Limb (tissue), 2 donors: Measurements from ENCODE around the gene TM4SF20.
"Not testable (repeated sequence)": the region's sequence is repeated elsewhere in the genome, so short reads cannot be mapped to it uniquely, and the experiment has no call there.

Source experiments
- DNase-seq, 2 donors: peaks; one replicate each; pipeline ENCODE4 v3.0.0-alpha.2; 2016; ENCODE audit errors: extremely low spot score in 2 of 2

TM4SF20 gene

GRCh38 chr2:227398684-227399670 is 19.9 kb upstream of the TM4SF20 start:
- no peak for DNase-seq

DNA sequence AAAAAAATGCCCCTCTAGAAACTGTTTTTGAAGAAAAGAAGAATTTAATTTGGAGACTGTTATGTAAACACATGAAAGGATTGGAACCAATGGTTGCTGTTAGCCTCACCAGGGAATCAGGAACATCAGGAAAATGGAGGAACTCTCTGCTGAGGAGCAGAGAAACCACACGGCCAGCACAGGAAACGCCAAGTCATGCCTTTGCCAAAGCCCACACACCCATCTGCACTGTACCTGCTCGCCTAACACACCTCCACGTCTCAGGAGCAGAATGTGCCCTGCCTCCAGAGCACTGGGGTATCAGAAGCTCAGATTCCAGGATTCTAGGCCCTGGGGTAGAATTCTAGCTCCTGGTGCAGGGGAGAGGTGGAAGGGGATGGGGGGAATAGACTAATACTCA is 18.5 kb upstream of the TM4SF20 start:
- no peak for DNase-seq

DNA sequence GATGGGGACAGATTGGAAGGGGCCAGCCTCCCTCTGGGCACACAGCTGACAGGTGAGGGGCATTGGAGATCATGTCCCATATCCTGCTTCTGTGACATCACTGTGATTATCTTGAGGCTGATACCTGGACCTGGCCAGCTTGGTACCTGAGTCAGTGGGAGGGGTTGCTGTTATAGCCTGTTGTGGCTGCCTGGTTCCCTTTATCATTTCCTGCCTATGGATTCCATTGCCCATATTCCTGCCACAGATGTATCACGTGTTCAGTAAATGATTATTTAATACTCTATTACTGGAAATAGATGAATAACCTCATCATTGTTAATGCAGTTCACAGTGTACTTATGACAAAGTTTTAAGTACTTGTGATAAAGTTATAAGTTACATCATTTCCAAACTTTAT is 16.4 kb upstream of the TM4SF20 start:
- DNase-seq = no peak

GRCh38 chr2:227394401-227394800 is 15.3 kb upstream of the TM4SF20 start:
- DNase-seq = no peak

GRCh38 chr2:227390468-227391256 is 11.6 kb upstream of the TM4SF20 start:
- no peak for DNase-seq

DNA sequence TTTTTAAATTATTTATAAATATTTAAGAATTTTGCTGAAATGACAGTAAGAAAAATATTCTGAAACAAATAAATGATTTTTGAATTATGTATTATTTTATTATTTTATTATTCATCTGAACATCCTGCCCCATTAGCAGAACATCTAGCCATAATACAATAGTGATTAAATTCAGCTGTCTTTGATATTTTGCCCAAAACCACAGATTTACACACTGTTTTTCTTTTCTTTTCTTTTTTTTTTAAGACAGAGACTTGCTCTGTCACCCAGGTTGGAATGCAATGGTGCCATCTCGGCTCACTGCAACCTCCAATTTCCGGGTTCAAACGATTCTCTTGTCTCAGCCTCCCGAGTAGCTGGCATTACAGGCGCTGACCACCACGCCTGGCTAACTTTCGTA is 10.6 kb upstream of the TM4SF20 start:
- no peak for DNase-seq

DNA sequence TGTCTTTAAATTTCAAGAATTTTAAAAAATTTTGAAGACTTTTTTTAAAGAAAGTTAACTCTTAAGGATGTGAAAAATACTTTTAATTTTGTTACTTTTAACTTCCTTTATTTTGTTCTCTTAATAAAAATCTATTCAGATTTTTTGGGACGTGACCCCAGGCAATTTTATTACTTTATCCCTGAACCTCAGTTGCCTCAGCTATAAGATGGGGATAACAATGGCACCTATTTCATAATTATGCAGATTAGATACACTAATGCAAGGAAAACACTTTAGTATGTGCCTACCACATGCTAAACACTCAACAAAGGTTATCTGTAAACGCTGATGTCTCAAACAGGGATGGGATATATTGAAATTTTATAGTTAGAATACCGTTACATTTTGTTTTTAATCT is 10.1 kb upstream of the TM4SF20 start:
- no peak for DNase-seq

GRCh38 chr2:227388537-227389011 is 9.5 kb upstream of the TM4SF20 start:
- no peak for DNase-seq

- DNase-seq = not testable (repeated sequence)
Measured at GRCh38 chr2:227387583-227387982, 8.5 kb upstream of the TM4SF20 start, which contains the start of gene SCYGR1. TSS of gene SCYGR1 (minus strand) at chr2:227387949. CDS start at chr2:227387949, 0 bp downstream.

DNA sequence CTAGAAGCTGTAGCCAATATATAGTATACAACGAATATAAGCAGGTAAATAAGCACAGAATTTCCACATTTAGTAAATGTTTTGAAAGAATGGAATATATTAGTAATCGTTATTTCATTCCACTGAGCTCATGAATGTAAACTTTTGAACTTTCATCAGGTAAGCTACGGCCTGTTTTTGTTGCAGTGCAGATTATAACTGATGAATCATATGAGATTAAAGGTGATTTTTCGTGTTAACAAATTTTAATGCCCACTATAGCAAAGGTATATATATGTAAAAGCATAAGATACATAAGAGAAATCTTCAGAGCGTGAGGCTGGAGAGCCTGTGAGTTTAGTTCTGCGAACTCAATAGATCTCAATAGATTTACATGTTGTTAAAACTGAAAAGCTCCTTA is 7.5 kb upstream of the TM4SF20 start:
- no peak for DNase-seq

GRCh38 chr2:227383686-227384085 is 4.6 kb upstream of the TM4SF20 start:
- DNase-seq = no peak

DNA sequence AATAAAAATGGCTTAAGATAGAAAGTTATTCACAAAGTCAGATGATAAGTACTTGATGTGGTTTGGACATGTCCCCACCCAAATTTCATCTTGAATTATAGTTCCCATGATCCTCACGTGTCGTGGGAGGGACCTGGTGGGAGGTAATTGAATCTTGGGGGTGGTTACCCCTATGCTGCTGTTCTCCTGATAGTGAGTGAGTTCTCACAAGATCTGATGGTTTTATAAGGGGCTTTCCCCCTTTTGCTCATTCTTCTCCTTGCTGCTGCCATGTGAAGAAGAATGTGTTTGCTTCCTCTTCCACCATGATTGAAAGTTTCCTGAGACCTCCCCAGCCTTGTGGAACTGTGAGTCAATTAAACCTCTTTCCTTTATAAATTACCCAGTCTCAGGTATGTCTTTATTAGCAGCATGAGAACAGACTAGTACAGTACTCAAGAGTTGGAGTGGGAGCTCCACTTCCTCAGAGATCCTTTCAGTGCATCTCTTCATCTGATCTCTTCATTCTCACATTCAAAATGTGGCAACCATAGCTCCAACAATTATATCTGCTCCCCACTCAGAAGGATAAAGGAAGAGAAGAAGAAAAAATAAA is 3.2 kb upstream of the TM4SF20 start:
- not testable (repeated sequence) for DNase-seq

GRCh38 chr2:227378371-227378782 is 729 bp downstream of the TM4SF20 start:
- no peak for DNase-seq

- no peak for DNase-seq
Measured at GRCh38 chr2:227377467-227378351, 1.4 kb downstream of the TM4SF20 start.

- no peak for DNase-seq
Measured at GRCh38 chr2:227376656-227377396, 2.3 kb downstream of the TM4SF20 start.

DNA sequence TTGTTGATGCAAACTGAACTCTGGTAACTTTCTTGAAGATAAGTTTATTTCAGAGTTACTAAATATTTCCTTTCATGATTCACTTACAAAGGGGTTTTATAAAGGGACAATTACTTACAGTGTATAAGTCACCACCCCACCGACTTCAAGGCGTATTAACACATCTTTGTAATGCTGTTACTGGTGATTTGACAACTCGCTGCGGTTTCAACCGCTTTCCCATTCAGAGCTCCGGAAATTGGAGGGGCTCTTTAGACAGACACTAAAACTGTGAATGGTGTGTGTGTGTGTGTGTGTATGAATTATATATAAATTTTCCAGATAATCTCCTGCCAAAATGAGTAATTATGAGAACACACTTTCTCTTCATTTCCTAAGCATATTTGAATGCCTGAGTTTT is 4.9 kb downstream of the TM4SF20 start:
- DNase-seq = no peak

- no peak for DNase-seq
Measured at GRCh38 chr2:227373389-227373788, 5.7 kb downstream of the TM4SF20 start.

DNA sequence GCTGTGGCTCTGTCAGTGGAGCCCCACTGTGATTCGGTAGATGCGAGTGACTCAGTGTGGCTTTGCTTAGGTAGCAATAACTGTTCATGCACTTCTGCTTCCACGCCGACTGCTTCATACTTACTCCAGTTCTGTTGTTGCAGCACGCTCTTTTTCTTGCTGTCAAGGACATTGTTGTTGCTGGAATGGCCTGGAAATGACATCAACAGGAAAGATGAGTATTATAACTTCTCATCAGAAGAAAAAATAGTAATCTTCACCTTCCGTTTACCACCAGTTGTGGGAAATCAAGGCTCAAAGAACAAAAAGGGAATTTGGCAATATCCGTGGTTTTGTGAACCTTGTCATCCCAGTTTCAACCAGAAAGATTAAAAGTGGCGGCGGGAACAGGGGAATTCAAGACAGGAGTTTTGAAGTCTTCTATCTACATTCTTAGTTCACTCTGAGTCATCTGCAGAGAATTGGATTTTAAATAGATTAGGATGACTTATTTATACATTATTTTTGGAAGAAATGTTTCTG is 8.3 kb downstream of the TM4SF20 start:
- no peak for DNase-seq

DNA sequence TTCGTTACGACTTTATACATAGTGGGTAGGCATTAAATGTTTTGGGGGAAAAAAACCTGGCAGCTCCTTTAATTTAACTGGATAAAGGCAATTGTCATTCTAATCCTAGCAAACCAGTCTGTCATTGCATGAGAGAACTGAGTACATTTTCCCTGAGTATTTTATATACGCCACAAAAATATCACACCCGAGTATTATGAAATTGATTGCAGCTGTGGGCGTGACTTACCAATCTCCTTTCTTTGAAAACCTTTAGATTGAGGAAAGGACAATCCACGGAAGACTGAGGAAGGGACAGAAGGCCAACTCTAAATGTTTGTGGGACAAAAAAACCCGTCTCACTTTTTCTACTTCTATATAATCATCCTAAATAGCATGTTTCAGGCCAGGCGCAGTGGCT is 9.0 kb downstream of the TM4SF20 start:
- no peak for DNase-seq

DNA sequence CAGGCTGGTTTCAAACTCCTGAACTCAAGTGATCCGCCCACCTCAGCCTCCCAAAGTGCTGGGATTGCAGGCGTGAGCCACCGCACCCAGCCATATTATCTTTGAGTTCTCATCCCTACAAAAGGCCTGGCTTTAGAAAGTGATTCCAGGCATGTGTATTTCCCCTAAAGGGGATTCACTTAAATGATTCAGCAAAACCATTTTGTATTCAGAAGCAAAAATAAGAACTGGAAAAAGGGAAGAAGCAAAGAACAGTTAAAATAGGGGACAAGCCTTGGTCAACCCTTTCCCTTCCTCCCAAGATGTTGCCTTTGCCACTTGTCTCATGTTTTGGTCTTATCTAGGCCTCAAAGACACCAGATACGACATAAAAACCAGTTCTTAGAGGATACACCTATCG is 10.5 kb downstream of the TM4SF20 start:
- DNase-seq = no peak
